ENCODE results near the gene SEC61A1.

Gene SEC61A1

DNA sequence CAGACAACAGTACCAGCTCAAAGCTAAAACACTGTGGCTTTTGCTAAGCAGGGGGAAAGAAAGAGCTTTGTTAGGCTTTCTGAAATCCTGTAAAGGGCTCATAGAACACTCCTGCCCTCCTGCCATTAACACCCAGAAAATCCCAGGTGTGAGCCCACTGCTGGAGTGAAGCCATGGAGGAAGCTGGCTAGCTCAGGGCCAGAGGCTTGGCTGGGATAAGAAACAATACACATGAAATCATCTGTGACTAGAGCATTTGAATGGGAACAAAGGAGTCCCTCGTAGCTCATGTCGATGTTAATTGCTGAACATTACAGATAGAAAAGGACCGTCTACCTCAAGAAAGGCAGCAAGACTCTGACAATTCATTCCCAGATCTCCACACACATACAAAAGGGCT is 47.9 kb downstream of the SEC61A1 start:
- CTCF ChIA-PET = interaction anchor here (1.1 to 11.3 kb wide), 6 partner anchors 9 to 517 kb away, joined by 3 to 246 read pairs (median 4); partner anchors contain the start of gene RUVBL1
- POLR2A ChIA-PET = no interaction called here
- DNase-seq (ENCODE audit: low read depth, low spot score) = no peak
- TF ChIP-seq, protein P1, sequence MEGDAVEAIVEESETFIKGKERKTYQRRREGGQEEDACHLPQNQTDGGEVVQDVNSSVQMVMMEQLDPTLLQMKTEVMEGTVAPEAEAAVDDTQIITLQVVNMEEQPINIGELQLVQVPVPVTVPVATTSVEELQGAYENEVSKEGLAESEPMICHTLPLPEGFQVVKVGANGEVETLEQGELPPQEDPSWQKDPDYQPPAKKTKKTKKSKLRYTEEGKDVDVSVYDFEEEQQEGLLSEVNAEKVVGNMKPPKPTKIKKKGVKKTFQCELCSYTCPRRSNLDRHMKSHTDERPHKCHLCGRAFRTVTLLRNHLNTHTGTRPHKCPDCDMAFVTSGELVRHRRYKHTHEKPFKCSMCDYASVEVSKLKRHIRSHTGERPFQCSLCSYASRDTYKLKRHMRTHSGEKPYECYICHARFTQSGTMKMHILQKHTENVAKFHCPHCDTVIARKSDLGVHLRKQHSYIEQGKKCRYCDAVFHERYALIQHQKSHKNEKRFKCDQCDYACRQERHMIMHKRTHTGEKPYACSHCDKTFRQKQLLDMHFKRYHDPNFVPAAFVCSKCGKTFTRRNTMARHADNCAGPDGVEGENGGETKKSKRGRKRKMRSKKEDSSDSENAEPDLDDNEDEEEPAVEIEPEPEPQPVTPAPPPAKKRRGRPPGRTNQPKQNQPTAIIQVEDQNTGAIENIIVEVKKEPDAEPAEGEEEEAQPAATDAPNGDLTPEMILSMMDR (IDR thresholded peaks at IDR 0.05; ENCODE audit: insufficient read depth, low read length, missing control alignments) = no peak
- H3K4me3 ChIP-seq (ENCODE audit: low read depth, low read length) = no peak overlapping the region

DNA sequence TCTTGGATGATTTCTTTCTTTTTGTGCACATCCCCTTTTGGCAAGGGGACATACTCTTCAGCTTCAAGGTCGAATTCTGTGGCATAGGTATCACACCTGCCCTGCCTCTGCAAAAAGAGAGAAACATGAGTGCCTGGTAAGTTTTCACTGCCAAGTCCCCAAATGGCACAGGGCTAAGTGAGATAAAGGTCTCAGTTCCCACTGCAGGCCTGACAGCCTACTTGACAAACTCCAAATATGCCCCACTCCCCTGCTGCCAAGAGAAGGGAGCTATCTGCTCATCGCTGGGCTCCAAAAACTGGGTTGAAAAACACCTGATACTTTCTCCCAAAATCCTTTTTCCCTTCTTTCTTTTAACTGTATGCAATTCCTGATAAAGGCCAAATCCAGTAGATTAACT is 48.4 kb downstream of the SEC61A1 start:
- H3K4me3 ChIP-seq (ENCODE audit: low read depth, low read length) = no peak overlapping the region
- no peak for DNase-seq (ENCODE audit: low read depth, low spot score)
- TF ChIP-seq, protein P1 (IDR thresholded peaks at IDR 0.05; ENCODE audit: insufficient read depth, low read length, missing control alignments) = no peak
- ChIA-PET POLR2A (no interaction called here), CTCF (interaction anchor here (1.1 to 11.3 kb wide), 5 partner anchors 9 to 33 kb away, joined by 3 to 246 read pairs (median 4); partner anchors contain the start of gene RUVBL1)

DNA sequence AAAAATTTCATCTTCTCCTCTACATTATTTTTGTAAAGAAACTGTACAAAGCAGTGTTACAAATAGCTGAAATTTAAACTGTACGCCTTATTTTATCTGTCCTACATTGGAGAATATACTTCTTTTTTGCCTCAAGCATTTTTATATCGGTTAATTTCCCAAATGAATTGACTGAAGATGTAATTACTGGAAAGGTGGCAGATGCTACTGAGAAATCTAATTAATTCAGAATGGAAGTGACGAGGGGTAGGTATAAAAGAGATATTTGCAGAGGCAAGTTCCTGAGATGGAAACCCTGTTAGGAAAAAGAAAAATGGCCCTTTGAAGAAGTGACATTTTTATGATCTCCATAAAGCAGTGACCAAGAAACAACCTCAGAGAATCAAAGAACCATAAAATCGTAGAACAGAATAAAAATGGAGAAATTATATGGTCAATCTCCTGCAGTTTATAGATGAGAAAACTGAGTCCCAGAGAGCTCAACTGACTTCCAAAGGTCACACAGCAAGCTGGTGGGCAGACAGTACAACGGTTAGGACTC is 51.0 kb downstream of the SEC61A1 start:
- POLR2A ChIA-PET = no interaction called here
- TF ChIP-seq, protein P1 (IDR thresholded peaks at IDR 0.05; ENCODE audit: insufficient read depth, low read length, missing control alignments) = no peak
- DNase-seq (ENCODE audit: low read depth, low spot score) = no peak
- no peak overlapping the region for H3K4me3 ChIP-seq (ENCODE audit: low read depth, low read length)
- CTCF ChIA-PET = interaction anchor here (1.0 to 23.8 kb wide), 6 partner anchors 8 to 514 kb away, joined by 3 to 246 read pairs (median 4); no protein-coding TSS in a partner anchor

DNA sequence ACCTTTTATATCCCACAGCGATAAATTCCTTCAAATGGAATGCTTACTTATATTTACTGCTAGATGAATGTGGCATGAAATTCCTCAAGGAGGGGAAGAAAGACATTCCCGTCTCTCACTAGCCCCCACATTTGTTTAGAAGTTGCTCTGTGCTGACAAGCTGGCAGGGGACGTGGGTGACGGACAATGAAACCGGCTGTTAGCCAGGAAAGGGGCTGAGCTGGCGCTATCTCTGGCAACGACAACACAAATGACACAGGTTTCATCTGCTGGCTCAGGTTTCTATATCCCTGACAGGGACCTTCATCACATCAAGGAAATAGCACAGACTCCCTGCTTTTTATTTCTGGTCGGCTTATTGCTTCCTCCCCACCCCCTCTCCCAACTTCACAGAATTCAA is 55.6 kb downstream of the SEC61A1 start:
- TF ChIP-seq, protein P1 (IDR thresholded peaks at IDR 0.05; ENCODE audit: insufficient read depth, low read length, missing control alignments) = no peak
- POLR2A ChIA-PET = no interaction called here
- CTCF ChIA-PET = interaction anchor here (23.8 kb wide), 1 partner anchor 12 kb away, joined by 246 read pairs; no protein-coding TSS in a partner anchor

DNA sequence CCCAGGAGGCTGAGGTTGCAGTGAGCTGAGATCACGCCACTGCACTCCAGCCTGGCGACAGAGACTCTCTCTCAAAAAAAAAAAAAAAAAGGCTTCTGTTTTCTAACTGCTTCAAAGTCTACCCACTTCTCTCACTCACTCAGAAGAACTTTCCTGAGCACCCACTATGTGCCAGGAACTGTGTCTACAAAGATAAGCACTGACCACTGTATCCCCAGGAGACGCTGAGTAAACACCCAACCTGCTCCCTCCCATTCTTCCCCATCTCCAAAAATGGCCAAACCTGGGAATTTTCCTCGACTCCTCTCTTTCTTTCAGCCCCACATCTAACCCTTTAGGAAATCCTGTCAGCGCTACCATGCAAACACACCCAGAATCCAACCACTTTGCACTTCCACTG is 58.9 kb downstream of the SEC61A1 start:
- POLR2A ChIA-PET = no interaction called here
- CTCF ChIA-PET = interaction anchor here (1.0 to 23.8 kb wide), 5 partner anchors 8 to 22 kb away, joined by 4 to 246 read pairs (median 7); no protein-coding TSS in a partner anchor
- no peak overlapping the region for H3K4me3 ChIP-seq (ENCODE audit: low read depth, low read length)
- DNase-seq (ENCODE audit: low read depth, low spot score) = no peak
- TF ChIP-seq, protein P1 (IDR thresholded peaks at IDR 0.05; ENCODE audit: insufficient read depth, low read length, missing control alignments) = no peak

More for the DNA sequence above, 55.6 kb downstream of the SEC61A1 start:
- no peak overlapping the region for H3K4me3 ChIP-seq (ENCODE audit: low read depth, low read length)
- no peak for DNase-seq (ENCODE audit: low read depth, low spot score)

DNA sequence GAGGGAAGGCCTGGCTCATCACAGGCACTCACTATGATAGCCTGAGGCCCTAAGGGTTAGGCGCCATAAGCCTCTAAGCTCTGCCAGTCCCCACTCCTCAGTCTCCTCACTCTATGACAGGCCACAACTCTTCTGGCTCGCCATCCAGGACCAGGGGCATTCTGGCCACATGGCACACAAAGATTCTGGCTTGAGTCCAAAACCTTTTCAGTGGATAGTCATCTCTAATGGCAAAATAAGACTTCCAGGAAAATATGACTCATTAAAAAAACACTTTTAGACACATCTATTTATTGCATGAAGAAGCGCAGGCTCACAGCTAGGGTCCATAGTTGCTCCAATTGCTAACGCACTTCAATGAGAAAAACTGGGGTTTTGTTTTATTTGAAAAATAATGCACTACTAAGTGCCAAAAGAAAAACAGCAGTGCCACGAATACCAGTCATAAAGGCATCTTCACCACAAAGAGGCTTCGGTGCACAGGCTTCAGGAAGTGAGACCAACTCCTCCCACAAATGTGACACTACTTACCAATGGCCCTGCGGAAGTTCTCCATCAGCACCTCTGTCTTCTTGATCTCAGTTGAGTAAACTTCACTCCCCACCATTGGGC is 60.2 kb downstream of the SEC61A1 start:
- CTCF ChIA-PET = interaction anchor here (1.2 to 23.8 kb wide), 6 partner anchors 10 to 496 kb away, joined by 3 to 246 read pairs (median 10); partner anchors contain the start of gene RUVBL1
- peak; percentile 58 for DNase-seq (ENCODE audit: low read depth, low spot score)

More for the DNA sequence above, 60.2 kb downstream of the SEC61A1 start:
- H3K4me3 ChIP-seq (ENCODE audit: low read depth, low read length) = no peak overlapping the region
- TF ChIP-seq, protein P1 (IDR thresholded peaks at IDR 0.05; ENCODE audit: insufficient read depth, low read length, missing control alignments) = no peak
- POLR2A ChIA-PET = no interaction called here

All from AG04449 (cell line).